Ovary (tissue), 9 donors: Measurements from ENCODE around the gene CDH11. TPM values are rescaled to one million over a fixed set of nuclear protein-coding genes. Genes with fewer than 3 reads are reported as not detected.
A peak's percentile ranks its signal among the peaks of the same experiment; 100 is the strongest.

Source experiments
- DNase-seq, 5 donors: peaks; one replicate each; pipeline ENCODE4 v3.0.0-alpha.2; 2019 to 2020
- H3K27ac ChIP-seq, 2 donors: fragments of 200-600 bp; one replicate each; pipeline versions ENCODE4 v1.5.1 to v1.8.0; 2019 to 2022
- H3K27me3 ChIP-seq: fragments of 200-600 bp; one replicate; pipeline ENCODE4 v1.8.0; 2022
- H3K36me3 ChIP-seq: fragments of 200-600 bp; sonication (generic); one replicate; pipeline ENCODE4 v1.5.1; 2019
- H3K4me1 ChIP-seq: one replicate; pipeline ENCODE4 v1.8.1; 2013; ENCODE audit warnings: mild to moderate bottlenecking, moderate library complexity; ENCODE audit not compliant: insufficient read depth
- H3K4me3 ChIP-seq: fragments of 200-600 bp; sonication (generic); one replicate; pipeline ENCODE4 v1.5.1; 2017
- H3K9me3 ChIP-seq, 2 donors: fragments of 200-600 bp in 1 of 2; sonication (generic) in 1 of 2; one replicate each; pipeline versions ENCODE4 v1.5.1 to v1.8.1; 2013 to 2019; ENCODE audit warnings: mild to moderate bottlenecking in 1 of 2, moderate library complexity in 1 of 2
- EP300 ChIP-seq: sonication (generic); formaldehyde crosslinking; IDR thresholded peaks from one replicate; pipeline ENCODE4 v1.6.1; 2017; ENCODE audit warnings: antibody characterized with exemption
- POLR2A ChIP-seq: fragments of 450-650 bp; IDR thresholded peaks from one replicate; pipeline ENCODE4 v1.6.1; 2017; ENCODE audit warnings: antibody characterized with exemption, mild to moderate bottlenecking, moderate library complexity
- WGBS, 3 donors: extraction: QIAGEN DNeasy Blood & Tissue Kit in 1 of 3; methylation state at CpG; one replicate each; pipeline versions ENCODE4 v1.1.5 to v1.1.7; 2013 to 2017; 5-methylcytosine and 5-hydroxymethylcytosine counted together
- intact Hi-C, 4 donors: fragments of 100-400 bp; cut with DNase I; formaldehyde crosslinking; loops; one replicate each; pipeline versions ENCODE4 v1.11.0 to v1.15.1; 2022 to 2023
- polyA plus RNA-seq, 2 donors: library from polyadenylated mRNA; stranded (reverse); fragments of 200-250 nt in 1 of 2; fragments of 350-450 nt in 1 of 2; fragmentation: Illumina TruSeq in 1 of 2; extraction: RNeasy Lipid Tissue Mini Kit (QIAGEN cat#74804) in 1 of 2; gene quantifications; one replicate each; pipeline ENCODE4 v1.2.3, GENCODE V29; 2013 to 2014
- total RNA-seq, 7 donors: library from RNA; depleted of rRNA in 2 of 7; stranded (reverse); fragments of >200 nt in 2 of 7; fragmentation: NEBNext Ultra II Directional in 3 of 7; extraction: Animal tissue kit (Norgen Biotek cat#: 25700) in 3 of 7; gene quantifications; one replicate each; pipeline versions ENCODE4 v1.1.0 to v1.2.4, GENCODE V29; 2016 to 2023
- TF ChIP-seq, protein P1 (sequence below), 3 donors: fragments of 450-650 bp in 2 of 3; fragments of 200-600 bp in 1 of 3; IDR thresholded peaks; one replicate each; pipeline versions ENCODE4 v1.5.1 to v1.8.0; 2016 to 2022; ENCODE audit warnings: antibody characterized with exemption in 3 of 3, mild to moderate bottlenecking in 1 of 3
- donor health status: DM: no; HTN: no; CAD: no; lungs with moderate emphysema.
- donor health status: DM: no; HTN: no; CAD: no.
- donor health status: Bipolar disorder and iron deficiency.
- donor health status: DM: yes; HTN: yes; CAD: no.
- donor health status: DM: no; HTN: no; CAD: no.
- donor health status: DM: yes; HTN: yes; CAD: no.

CDH11 gene
- total and polyA plus RNA-seq, 9 donors: 118 to 858 (median 478) TPM

DNA sequence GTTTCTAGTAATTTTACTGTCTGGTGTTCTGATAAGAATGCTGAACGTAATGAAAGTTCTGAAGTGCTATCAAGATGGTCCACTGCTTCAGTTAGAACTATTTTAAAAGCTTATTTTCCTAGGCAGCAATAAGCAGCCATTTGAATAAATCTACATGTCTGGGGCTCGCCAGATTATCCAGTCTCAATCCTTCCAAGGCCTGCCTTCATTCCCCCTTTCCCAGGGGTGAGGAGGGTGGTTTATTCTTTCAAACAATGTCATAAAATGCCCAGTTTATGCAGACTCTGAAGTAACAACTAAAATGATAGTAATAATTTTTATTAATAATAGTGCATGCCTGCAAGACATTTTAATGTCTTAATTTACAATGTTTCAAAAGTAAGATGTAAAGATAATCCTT, 2.4 kb downstream of the CDH11 start:
- H3K9me3 ChIP-seq: no peaks in the 10 kb centered on the region
- no peak for DNase-seq
- no peaks in the 10 kb centered on the region for H3K36me3 ChIP-seq
- TF ChIP-seq POLR2A: no peak
- TF ChIP-seq, protein P1, sequence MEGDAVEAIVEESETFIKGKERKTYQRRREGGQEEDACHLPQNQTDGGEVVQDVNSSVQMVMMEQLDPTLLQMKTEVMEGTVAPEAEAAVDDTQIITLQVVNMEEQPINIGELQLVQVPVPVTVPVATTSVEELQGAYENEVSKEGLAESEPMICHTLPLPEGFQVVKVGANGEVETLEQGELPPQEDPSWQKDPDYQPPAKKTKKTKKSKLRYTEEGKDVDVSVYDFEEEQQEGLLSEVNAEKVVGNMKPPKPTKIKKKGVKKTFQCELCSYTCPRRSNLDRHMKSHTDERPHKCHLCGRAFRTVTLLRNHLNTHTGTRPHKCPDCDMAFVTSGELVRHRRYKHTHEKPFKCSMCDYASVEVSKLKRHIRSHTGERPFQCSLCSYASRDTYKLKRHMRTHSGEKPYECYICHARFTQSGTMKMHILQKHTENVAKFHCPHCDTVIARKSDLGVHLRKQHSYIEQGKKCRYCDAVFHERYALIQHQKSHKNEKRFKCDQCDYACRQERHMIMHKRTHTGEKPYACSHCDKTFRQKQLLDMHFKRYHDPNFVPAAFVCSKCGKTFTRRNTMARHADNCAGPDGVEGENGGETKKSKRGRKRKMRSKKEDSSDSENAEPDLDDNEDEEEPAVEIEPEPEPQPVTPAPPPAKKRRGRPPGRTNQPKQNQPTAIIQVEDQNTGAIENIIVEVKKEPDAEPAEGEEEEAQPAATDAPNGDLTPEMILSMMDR (IDR thresholded peaks at IDR 0.05): no peak
- no peak for TF ChIP-seq EP300
- peaks cover 5% of the 10 kb centered on the region for H3K4me1 ChIP-seq
- intact Hi-C loops: loop anchor here in 1 of 4 donors (5.0 kb wide), 1 partner anchor 137 kb away; no protein-coding TSS in a partner anchor
- 5 to 17% (median 9%) methylated on average over 2 of the region's 2 CpGs for WGBS, 3 donors
- H3K27ac ChIP-seq: peak overlapping the region in 1 of 2 donors; percentile 100
- no peaks in the 10 kb centered on the region for H3K27me3 ChIP-seq
- H3K4me3 ChIP-seq: peak overlapping the region; percentile 59

GRCh38 chr16:65118871-65119270, 3.0 kb downstream of the CDH11 start:
- intact Hi-C loops: loop anchor here in 1 of 4 donors (5.0 kb wide), 1 partner anchor 137 kb away; no protein-coding TSS in a partner anchor
- Histone ChIP-seq H3K27ac (peak overlapping the region in 1 of 2 donors; percentile 40), H3K9me3 (no peaks in the 10 kb centered on the region), H3K36me3 (no peaks in the 10 kb centered on the region), H3K4me1 (peaks cover 6% of the 10 kb centered on the region), H3K4me3 (no peak overlapping the region), H3K27me3 (no peaks in the 10 kb centered on the region)
- TF ChIP-seq POLR2A: no peak
- TF ChIP-seq, protein P1 (IDR thresholded peaks at IDR 0.05): no peak
- TF ChIP-seq EP300: no peak
- 11 to 26% (median 12%) methylated on average over 5 of the region's 5 CpGs for WGBS, 3 donors
- peak in 1 of 5 donors; percentile 19 for DNase-seq

DNA sequence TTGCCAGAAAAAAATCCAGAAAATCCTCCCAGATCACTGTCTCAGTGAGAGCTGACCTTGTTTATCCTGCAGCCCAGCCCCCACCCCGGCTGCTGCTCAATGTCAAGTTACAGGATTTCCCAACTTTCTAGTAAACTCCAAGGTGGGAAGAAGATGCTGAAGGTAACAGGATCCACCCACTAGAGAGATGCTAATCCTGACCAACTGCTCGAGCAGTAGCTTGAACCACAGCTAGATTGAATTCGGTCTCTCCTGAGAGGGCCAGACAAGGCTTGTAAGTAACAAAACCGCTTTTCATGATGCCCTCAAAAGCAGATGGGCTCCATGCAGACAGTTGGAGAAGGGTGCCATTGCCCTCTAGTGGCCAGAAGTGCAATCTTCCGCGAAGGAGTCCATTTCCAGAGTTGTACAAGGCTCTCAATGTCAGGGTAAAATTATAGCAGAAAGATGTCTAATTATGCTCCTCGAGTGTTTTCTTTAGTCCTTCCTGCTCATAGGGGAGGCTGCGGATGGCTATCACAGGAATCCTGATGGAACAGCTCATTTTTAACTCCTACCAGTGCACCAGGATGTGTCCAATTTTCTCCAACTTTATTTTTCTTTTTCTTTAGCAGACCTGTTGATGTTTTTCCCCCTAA, 3.9 kb downstream of the CDH11 start:
- H3K4me3 ChIP-seq: no peak overlapping the region
- H3K27me3 ChIP-seq: no peaks in the 10 kb centered on the region
- intact Hi-C loops: loop anchor here in 1 of 4 donors (5.0 kb wide), 1 partner anchor 136 kb away; no protein-coding TSS in a partner anchor
- WGBS, 3 donors: 2 to 3% (median 2%) methylated on average over 8 of the region's 8 CpGs
- peaks cover 9% of the 10 kb centered on the region for H3K4me1 ChIP-seq
- no peaks in the 10 kb centered on the region for H3K9me3 ChIP-seq
- no peaks in the 10 kb centered on the region for H3K36me3 ChIP-seq
- TF ChIP-seq POLR2A (no peak), EP300 (no peak)
- TF ChIP-seq, protein P1 (IDR thresholded peaks at IDR 0.05): peak; percentile 80 to 86 (median 86)
- peak; percentile 73 to 84 (median 80) for DNase-seq
- H3K27ac ChIP-seq: no peak overlapping the region

GRCh38 chr16:65116818-65117430, 4.9 kb downstream of the CDH11 start:
- intact Hi-C loops: loop anchor here in 1 of 4 donors (5.0 kb wide), 1 partner anchor 135 kb away; no protein-coding TSS in a partner anchor
- peaks cover 12% of the 10 kb centered on the region for H3K4me1 ChIP-seq
- H3K27me3 ChIP-seq: no peaks in the 10 kb centered on the region
- no peak overlapping the region for H3K4me3 ChIP-seq
- DNase-seq: no peak
- H3K36me3 ChIP-seq: no peaks in the 10 kb centered on the region
- no peak overlapping the region for H3K27ac ChIP-seq
- TF ChIP-seq, protein P1 (IDR thresholded peaks at IDR 0.05): no peak
- TF ChIP-seq POLR2A (no peak), EP300 (no peak)
- no peaks in the 10 kb centered on the region for H3K9me3 ChIP-seq
- 24 to 44% (median 29%) methylated on average over 5 of the region's 5 CpGs for WGBS, 3 donors
